Endothelial cell of umbilical vein (primary cell): ENCODE measurements around the gene GLI1. TPM values are rescaled to one million over a fixed set of nuclear protein-coding genes. Genes with fewer than 3 reads are reported as not detected.
A peak's percentile ranks its signal among the peaks of the same experiment; 100 is the strongest.

Experiments
- BruUV-seq: library from RNA; stranded (reverse); fragments of 400-500 nt; replicated peaks from 2 replicates; lab custom pipeline; 2021; lab: Mats Ljungman, UMichigan
- CTCF ChIA-PET: fragments of 300-600, 350-600 bp; sonication (Branson Sonifier 250); formaldehyde crosslinking; loops from one replicate; lab custom pipeline; 2021; ENCODE audit warnings: antibody characterized with exemption, inconsistent platforms; lab: Charles Lee
- POLR2A ChIA-PET: fragments of 300-600, 350-600 bp; sonication (Branson Sonifier 250); formaldehyde crosslinking; loops from one replicate; lab custom pipeline; 2021; ENCODE audit warnings: antibody characterized with exemption, inconsistent platforms; lab: Charles Lee
- DNase-seq: peaks from one replicate; pipeline ENCODE4 v3.0.0-alpha.2; 2011; ENCODE audit warnings: low read depth, low spot score
- FAIRE-seq: peaks from 2 replicates; lab custom pipeline; 2011; peaks lifted over from hg19 to GRCh38; lab: Jason Lieb, UNC
- H2AFZ ChIP-seq: 2 replicates; pipeline ENCODE4 v1.6.0; 2012; ENCODE audit warnings: low read depth, low read length, control low read depth, inconsistent platforms
- H3K27ac ChIP-seq: 2 replicates; pipeline ENCODE4 v1.5.1; 2011; ENCODE audit warnings: low read depth, mild to moderate bottlenecking, control low read depth, low read length, moderate library complexity; ENCODE audit not compliant: insufficient read depth
- H3K27me3 ChIP-seq, 2 experiments: 2 replicates each; pipeline versions ENCODE4 v1.6.0 to v1.6.1; 2011; ENCODE audit warnings: low read length in 2 of 2, mixed read lengths in 1 of 2; ENCODE audit not compliant: control insufficient read depth in 2 of 2, insufficient read depth in 2 of 2
- H3K36me3 ChIP-seq, 2 experiments: 2 replicates in 1 of 2; 3 replicates in 1 of 2; pipeline ENCODE4 v1.5.1; 2011; ENCODE audit warnings: low read length in 2 of 2, mild to moderate bottlenecking in 1 of 2, moderate library complexity in 1 of 2; ENCODE audit not compliant: control insufficient read depth in 2 of 2, insufficient read depth in 2 of 2; ENCODE audit errors: extremely low read depth in 1 of 2
- H3K4me1 ChIP-seq: 3 replicates; pipeline ENCODE4 v1.5.1; 2011; ENCODE audit warnings: mild to moderate bottlenecking, low read length; ENCODE audit not compliant: control insufficient read depth, insufficient read depth; ENCODE audit errors: extremely low read depth
- H3K4me2 ChIP-seq: 2 replicates; pipeline ENCODE4 v1.6.1; 2011; ENCODE audit warnings: low read length, control low read depth, mixed read lengths; ENCODE audit not compliant: insufficient read depth
- H3K4me3 ChIP-seq, 3 experiments: fragments of 200-600 bp in 1 of 3; sonication (generic), shearing (Covaris generic) in 1 of 3; replicated peaks in 1 of 3; 2 replicates each; pipeline ENCODE4 v1.5.1; 2011 to 2016; ENCODE audit warnings: control low read depth in 3 of 3, low read length in 3 of 3, mild to moderate bottlenecking in 2 of 3, inconsistent platforms in 1 of 3, low read depth in 1 of 3, moderate library complexity in 1 of 3; ENCODE audit not compliant: insufficient read depth in 1 of 3
- H3K79me2 ChIP-seq: 2 replicates; pipeline ENCODE4 v1.6.0; 2012; ENCODE audit warnings: low read length, inconsistent platforms; ENCODE audit not compliant: control insufficient read depth, insufficient read depth
- H3K9ac ChIP-seq: replicated peaks from 2 replicates; pipeline ENCODE3; 2011; ENCODE audit warnings: low read length, control low read depth; ENCODE audit not compliant: insufficient read depth; ENCODE audit errors: extremely low read depth
- H3K9me1 ChIP-seq: replicated peaks from 3 replicates; pipeline ENCODE4 v1.6.0; 2011; ENCODE audit warnings: mild to moderate bottlenecking, low read length; ENCODE audit not compliant: control insufficient read depth, insufficient read depth; ENCODE audit errors: extremely low read depth
- H3K9me3 ChIP-seq: replicated peaks from 2 replicates; pipeline ENCODE4 v1.5.1; 2012; ENCODE audit warnings: low read length, inconsistent platforms; ENCODE audit not compliant: control insufficient read depth, insufficient read depth
- H4K20me1 ChIP-seq: replicated peaks from 2 replicates; pipeline ENCODE3; 2011; ENCODE audit warnings: mild to moderate bottlenecking, low read length; ENCODE audit not compliant: control insufficient read depth, insufficient read depth; ENCODE audit errors: extremely low read depth
- CTCF ChIP-seq, 2 donors: IDR thresholded peaks; 1 replicate in 1 of 2; 2 replicates in 1 of 2; pipeline ENCODE4 v1.5.1; 2011; ENCODE audit warnings: low read length in 2 of 2, mild to moderate bottlenecking in 2 of 2, moderate library complexity in 2 of 2, control low read depth in 1 of 2, inconsistent platforms in 1 of 2, low read depth in 1 of 2; ENCODE audit not compliant: insufficient read depth in 1 of 2; ENCODE audit errors: extremely low read depth in 1 of 2
- EZH2 ChIP-seq: IDR thresholded peaks from 2 replicates; pipeline ENCODE4 v1.6.1; 2012; ENCODE audit warnings: borderline replicate concordance, low read depth, mild to moderate bottlenecking, moderate library complexity, low read length, inconsistent platforms; ENCODE audit not compliant: severe bottlenecking
- FOS ChIP-seq: IDR thresholded peaks from 2 replicates; pipeline ENCODE4 v1.6.1; 2011; ENCODE audit warnings: mild to moderate bottlenecking, low read length, moderate library complexity, borderline replicate concordance; ENCODE audit not compliant: insufficient read depth
- GATA2 ChIP-seq: IDR thresholded peaks from 2 replicates; pipeline ENCODE4 v1.7.0; 2011; ENCODE audit warnings: low read depth, mild to moderate bottlenecking, moderate library complexity, mixed read lengths, low read length; ENCODE audit not compliant: insufficient read length, insufficient read depth
- JUN ChIP-seq: IDR thresholded peaks from 2 replicates; pipeline ENCODE4 v1.6.1; 2011; ENCODE audit warnings: borderline replicate concordance, low read depth; ENCODE audit not compliant: insufficient read length, insufficient read depth
- MAX ChIP-seq: IDR thresholded peaks from 2 replicates; pipeline ENCODE4 v1.6.1; 2011; ENCODE audit not compliant: insufficient read depth, insufficient read length
- MYC ChIP-seq: IDR thresholded peaks from one replicate; pipeline ENCODE4 v1.6.1; 2011; ENCODE audit warnings: mild to moderate bottlenecking, low read depth, low read length
- POLR2A ChIP-seq: IDR thresholded peaks from 2 replicates; pipeline ENCODE4 v1.6.1; 2012; ENCODE audit warnings: low read depth, mild to moderate bottlenecking, control low read depth, low read length
- POLR2AphosphoS5 ChIP-seq: IDR thresholded peaks from 2 replicates; pipeline ENCODE4 v1.6.1; 2012; ENCODE audit warnings: low read depth, mild to moderate bottlenecking, control low read depth, low read length, moderate library complexity; ENCODE audit not compliant: insufficient read depth
- dilution Hi-C: fragments of 300-500 bp; cut with MboI; formaldehyde crosslinking; loops from one replicate; pipeline ENCODE4 v1.15.0; 2019; ENCODE audit warnings: low sequenced_read_pairs; ENCODE audit not compliant: extremely low pct_ligation_motif_present
- intact Hi-C: fragments of 100-400 bp; cut with micrococcal nuclease; formaldehyde crosslinking; loops from one replicate; pipeline ENCODE4 v1.10.0; 2022
- polyA plus RNA-seq, 4 experiments: library from polyadenylated mRNA; depleted of rRNA in 3 of 4; stranded (reverse) in 3 of 4; unstranded in 1 of 4; fragments of >200 nt; gene quantifications; 2 replicates each; pipeline versions ENCODE4 v1.2.1 to v1.2.3, GENCODE V29; 2011 to 2012; ENCODE audit warnings: missing spikeins in 1 of 4
- total RNA-seq: library from RNA; stranded (reverse); gene quantifications from 2 replicates; pipeline ENCODE4 v1.2.3, GENCODE V29; 2021

The GLI1 gene
- total and polyA plus RNA-seq, 2 donors (not counting 3 experiments of a cell fraction or from before 2014, with no cell fraction given) = 0.10 to 0.29 TPM

DNA sequence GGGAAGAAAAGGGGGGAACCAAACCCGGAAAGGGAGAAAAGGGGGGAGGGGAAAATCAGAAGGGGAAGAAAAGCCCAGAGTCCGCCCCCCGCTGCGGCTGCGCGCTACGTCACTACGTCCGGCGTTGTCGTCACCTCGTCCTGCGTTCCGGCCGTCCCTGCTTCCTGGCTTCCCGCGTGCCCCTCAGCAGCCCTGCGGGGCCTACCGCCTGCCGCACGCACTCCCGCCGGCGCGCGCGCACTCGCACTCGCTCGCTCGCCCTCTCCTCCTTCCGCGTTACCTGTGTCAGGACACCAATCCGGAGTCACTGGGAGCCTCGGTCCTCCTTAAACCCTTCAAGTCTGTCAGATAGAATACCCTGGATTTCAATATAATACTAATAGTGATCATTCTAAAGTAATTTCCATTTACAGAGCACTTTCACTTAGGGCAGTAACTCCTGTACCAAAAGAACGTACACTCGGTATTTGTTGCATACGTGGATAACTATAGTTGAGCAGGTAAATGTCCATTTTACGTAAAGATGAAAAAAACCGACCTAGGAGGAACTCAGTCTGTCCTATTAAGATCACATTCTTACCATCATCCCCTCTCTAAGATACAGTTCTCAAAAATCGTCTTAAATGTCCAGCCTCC is 28.5 kb upstream of the GLI1 start, which contains the start of gene R3HDM2:
Gene R3HDM2 (minus strand): TSS at position 113 of the 636 bp plus-strand sequence. CDS start 120,615 bp downstream, outside the sequence.
- H3K4me1 ChIP-seq = peaks cover 6% of the 10 kb centered on the region
- H3K27me3 ChIP-seq = no peaks in the 10 kb centered on the region
- H4K20me1 ChIP-seq = no peaks in the 10 kb centered on the region
- peak within 1 kb of the TSS; percentile 86 for H2AFZ ChIP-seq
- H3K4me3 ChIP-seq = peak within 1 kb of the TSS; percentile 46 to 75 (median 69)
- dilution Hi-C loops = no loop called here
- H3K4me2 ChIP-seq = peak within 1 kb of the TSS; percentile 93
- peaks cover 17% of the 10 kb centered on the region for H3K79me2 ChIP-seq
- BruUV-seq = TSS peak; percentile 94
- ChIA-PET POLR2A (no interaction called here), CTCF (interaction anchor here (1.9 kb wide), 1 partner anchor 123 kb away, joined by 5 read pairs; no protein-coding TSS in a partner anchor)
- TF ChIP-seq MYC (peak; percentile 33), POLR2AphosphoS5 (peak; percentile 96), MAX (peak; percentile 85), POLR2A (peak; percentile 96), FOS (no peak), CTCF (IDR thresholded peaks at IDR 0.05; ENCODE audit: extremely low read depth in 1 of 2, insufficient read depth in 1 of 2, low read depth in 1 of 2, low read length in 2 of 2) (no peak), JUN (no peak), GATA2 (no peak), EZH2 (no peak)
- no peaks in the 10 kb centered on the region for H3K9me1 ChIP-seq
- FAIRE-seq (peak; percentile 90), DNase-seq (peak; percentile 95)
- no peaks in the 10 kb centered on the region for H3K36me3 ChIP-seq
- H3K9ac ChIP-seq = peak within 1 kb of the TSS; percentile 82
- peak within 1 kb of the TSS; percentile 64 for H3K27ac ChIP-seq
- H3K9me3 ChIP-seq = no peaks in the 10 kb centered on the region
- intact Hi-C loops = loop anchor here (2.0 to 5.0 kb wide), 2 partner anchors 22 to 124 kb away; no protein-coding TSS in a partner anchor
